OCI-LY3 (cell line): Measurements from ENCODE around the gene AHNAK.
"Not testable (repeated sequence)": the region's sequence is repeated elsewhere in the genome, so short reads cannot be mapped to it uniquely, and the experiment has no call there.

Experiments used
- H2AFZ ChIP-seq: fragments of 200-600, 300-600 bp; shearing (Covaris generic); 2 replicates; pipeline ENCODE4 v1.6.0; 2014; ENCODE audit warnings: antibody characterized with exemption, low read depth, low read length
- H3K27ac ChIP-seq: fragments of 200-600, 300-600 bp; sonication (generic); 2 replicates; pipeline ENCODE4 v1.5.1; 2014; ENCODE audit warnings: mild to moderate bottlenecking, low read length, moderate library complexity, mixed read lengths
- H3K27me3 ChIP-seq: fragments of 200-600, 300-600 bp; sonication (generic); 2 replicates; pipeline ENCODE4 v1.6.1; 2014; ENCODE audit warnings: low read depth, low read length, mixed read lengths
- H3K36me3 ChIP-seq: fragments of 200-600, 300-600 bp; sonication (generic); replicated peaks from 2 replicates; pipeline ENCODE3; 2014; ENCODE audit warnings: low read depth, low read length, mixed read lengths
- H3K4me1 ChIP-seq: fragments of 300-600, 200-600 bp; sonication (generic); 2 replicates; pipeline ENCODE4 v1.6.1; 2014; ENCODE audit warnings: low read length, mixed read lengths
- H3K4me2 ChIP-seq: fragments of 200-600, 300-600 bp; sonication (generic); 2 replicates; pipeline ENCODE4 v1.6.1; 2014; ENCODE audit warnings: low read length, mixed read lengths
- H3K4me3 ChIP-seq: fragments of 300-600, 200-600 bp; sonication (generic); 2 replicates; pipeline ENCODE4 v1.5.1; 2014; ENCODE audit warnings: antibody characterized with exemption, mild to moderate bottlenecking, low read length, moderate library complexity
- H3K79me2 ChIP-seq: fragments of 300-600, 200-600 bp; shearing (Covaris generic); 2 replicates; pipeline ENCODE4 v1.6.1; 2014; ENCODE audit warnings: mild to moderate bottlenecking, low read length, mixed read lengths
- H3K9ac ChIP-seq: fragments of 300-600, 200-600 bp; shearing (Covaris generic); 2 replicates; pipeline ENCODE4 v1.6.0; 2014; ENCODE audit warnings: mild to moderate bottlenecking, low read length, moderate library complexity
- H3K9me3 ChIP-seq: fragments of 200-600, 300-600 bp; shearing (Covaris generic); 2 replicates; pipeline ENCODE4 v1.6.1; 2014; ENCODE audit warnings: low read length, mixed read lengths; ENCODE audit not compliant: insufficient read depth
- H4K20me1 ChIP-seq: fragments of 200-600, 300-600 bp; sonication (generic); 2 replicates; pipeline ENCODE4 v1.6.1; 2016; ENCODE audit warnings: low read length, mixed read lengths; ENCODE audit not compliant: insufficient read depth
- CTCF ChIP-seq: fragments of 200-600, 300-600 bp; sonication (generic); IDR thresholded peaks from 2 replicates; pipeline ENCODE4 v1.5.1; 2014; ENCODE audit warnings: antibody characterized with exemption, low read length, low read depth
- EZH2phosphoT487 ChIP-seq: fragments of 200-600 bp; shearing (Covaris generic); IDR thresholded peaks from 2 replicates; pipeline ENCODE4 v1.6.1; 2018; ENCODE audit warnings: antibody characterized with exemption, mixed run types, low read depth

The AHNAK gene

GRCh38 chr11:62388999-62389398 is 157.6 kb downstream of the AHNAK start:
- no peaks in the 10 kb centered on the region for H3K27me3 ChIP-seq
- H2AFZ ChIP-seq: no peak overlapping the region
- H3K36me3 ChIP-seq: no peaks in the 10 kb centered on the region
- no peaks in the 10 kb centered on the region for H3K9me3 ChIP-seq
- no peaks in the 10 kb centered on the region for H3K79me2 ChIP-seq
- no peak overlapping the region for H3K4me3 ChIP-seq
- no peak overlapping the region for H3K27ac ChIP-seq
- no peaks in the 10 kb centered on the region for H3K4me1 ChIP-seq
- H3K9ac ChIP-seq: no peak overlapping the region
- H3K4me2 ChIP-seq: no peak overlapping the region
- no peaks in the 10 kb centered on the region for H4K20me1 ChIP-seq
- TF ChIP-seq CTCF (no peak), EZH2phosphoT487 (no peak)

- TF ChIP-seq CTCF (no peak), EZH2phosphoT487 (no peak)
- H3K36me3 ChIP-seq: no peaks in the 10 kb centered on the region
- no peaks in the 10 kb centered on the region for H4K20me1 ChIP-seq
- no peak overlapping the region for H3K4me2 ChIP-seq
- H3K27me3 ChIP-seq: no peaks in the 10 kb centered on the region
- H3K79me2 ChIP-seq: no peaks in the 10 kb centered on the region
- no peak overlapping the region for H2AFZ ChIP-seq
- no peaks in the 10 kb centered on the region for H3K9me3 ChIP-seq
- H3K4me1 ChIP-seq: no peaks in the 10 kb centered on the region
- H3K9ac ChIP-seq: no peak overlapping the region
- H3K27ac ChIP-seq: no peak overlapping the region
- no peak overlapping the region for H3K4me3 ChIP-seq
These were observed 159.2 kb downstream of the AHNAK start for GRCh38 chr11:62387381-62387780.

- H3K4me2 ChIP-seq, H3K27ac ChIP-seq, H3K9me3 ChIP-seq, H3K4me3 ChIP-seq, H3K9ac ChIP-seq, H4K20me1 ChIP-seq, H3K27me3 ChIP-seq, H3K4me1 ChIP-seq, H3K79me2 ChIP-seq, H2AFZ ChIP-seq, H3K36me3 ChIP-seq: not testable (repeated sequence)
These were observed 160.5 kb downstream of the AHNAK start for GRCh38 chr11:62386083-62386482.

- Histone ChIP-seq H3K4me1 (0 out of 2 replicates have a peak, but pooled peaks cover 6% of the 10 kb centered on the region), H3K79me2 (no peaks in the 10 kb centered on the region), H3K36me3 (no peaks in the 10 kb centered on the region), H3K4me3 (no peak overlapping the region), H4K20me1 (no peaks in the 10 kb centered on the region), H2AFZ (no peak overlapping the region), H3K4me2 (no peak overlapping the region), H3K9ac (no peak overlapping the region), H3K27ac (no peak overlapping the region), H3K27me3 (no peaks in the 10 kb centered on the region), H3K9me3 (no peaks in the 10 kb centered on the region)
- TF ChIP-seq CTCF (no peak), EZH2phosphoT487 (no peak)
These were observed 162.8 kb downstream of the AHNAK start for GRCh38 chr11:62383822-62384221.
